CD4-positive, alpha-beta T cell (primary cell): Measurements from ENCODE around the gene SLC1A2. TPM values are rescaled to one million over a fixed set of nuclear protein-coding genes. Genes with fewer than 3 reads are reported as not detected.

Experiments used
- ATAC-seq: fragments of 200-7000 bp; cut with Tn5 transposase; one replicate; pipeline ENCODE4 v1.10.0; 2022; ENCODE audit warnings: mild to moderate bottlenecking; ENCODE audit not compliant: poor library complexity
- CTCF ChIA-PET: fragments of 350-600 bp; sonication (Branson Sonifier 250); formaldehyde crosslinking; loops from one replicate; lab custom pipeline; 2021; ENCODE audit warnings: antibody characterized with exemption, inconsistent platforms; lab: Charles Lee
- POLR2A ChIA-PET: fragments of 350-600 bp; sonication (Branson Sonifier 250); formaldehyde crosslinking; loops from one replicate; lab custom pipeline; 2021; ENCODE audit warnings: antibody characterized with exemption, inconsistent platforms; lab: Charles Lee
- DNase-seq, 14 experiments: peaks; one replicate each; pipeline ENCODE4 v3.0.0-alpha.2; 2013 to 2020; ENCODE audit warnings: mixed read lengths in 2 of 14
- H3K27ac ChIP-seq, 2 donors: one replicate each; pipeline versions ENCODE4 v1.5.1 to v1.7.0; 2013; ENCODE audit warnings: low read length in 2 of 2, low read depth in 1 of 2, mild to moderate bottlenecking in 1 of 2
- H3K27me3 ChIP-seq, 2 experiments: 1 replicate in 1 of 2; 2 replicates in 1 of 2; pipeline versions ENCODE4 v1.6.1 to v1.7.0; 2013; ENCODE audit warnings: low read length in 2 of 2, control low read depth in 1 of 2, mild to moderate bottlenecking in 1 of 2, moderate library complexity in 1 of 2; ENCODE audit not compliant: insufficient read depth in 2 of 2, control insufficient read depth in 1 of 2
- H3K36me3 ChIP-seq: one replicate; pipeline ENCODE4 v1.6.1; 2013; ENCODE audit warnings: low read length, control low read depth; ENCODE audit not compliant: insufficient read depth
- H3K4me1 ChIP-seq: one replicate; pipeline ENCODE4 v1.6.1; 2013; ENCODE audit warnings: low read length, control low read depth; ENCODE audit not compliant: insufficient read depth
- H3K4me3 ChIP-seq: one replicate; pipeline ENCODE4 v1.5.1; 2013; ENCODE audit warnings: mild to moderate bottlenecking, low read length, moderate library complexity
- H3K9me3 ChIP-seq, 2 experiments: 1 replicate in 1 of 2; 2 replicates in 1 of 2; pipeline versions ENCODE4 v1.6.1 to v1.7.0; 2013; ENCODE audit warnings: low read length in 2 of 2, mild to moderate bottlenecking in 2 of 2, control low read depth in 1 of 2, moderate library complexity in 1 of 2; ENCODE audit not compliant: control insufficient read depth in 1 of 2, insufficient read depth in 1 of 2
- H3K27ac Mint-ChIP-seq: one replicate; pipeline ENCODE4 v1.8.0; 2020; ENCODE audit warnings: mixed read lengths
- H3K27me3 Mint-ChIP-seq: one replicate; pipeline ENCODE4 v1.8.0; 2021; ENCODE audit warnings: mixed read lengths
- H3K36me3 Mint-ChIP-seq: one replicate; pipeline ENCODE4 v1.8.0; 2021; ENCODE audit warnings: low read depth, mixed read lengths
- H3K4me1 Mint-ChIP-seq: one replicate; pipeline ENCODE4 v1.8.0; 2021; ENCODE audit warnings: low read depth, mixed read lengths
- H3K4me3 Mint-ChIP-seq: one replicate; pipeline ENCODE4 v1.8.0; 2020; ENCODE audit warnings: mild to moderate bottlenecking, mixed read lengths
- H3K9me3 Mint-ChIP-seq: one replicate; pipeline ENCODE4 v1.8.0; 2020; ENCODE audit warnings: mixed read lengths
- CTCF ChIP-seq: fragments of 200-600 bp; IDR thresholded peaks from one replicate; pipeline ENCODE4 v1.8.0; 2022; ENCODE audit warnings: antibody characterized with exemption, mild to moderate bottlenecking
- intact Hi-C, 2 experiments: fragments of 100-400 bp; cut with DNase I in 1 of 2; cut with micrococcal nuclease in 1 of 2; formaldehyde crosslinking; loops; one replicate each; pipeline versions ENCODE4 v1.15.1 to v1.9.0; 2023 to 2025; cut with DNase I, micrococcal nuclease
- total RNA-seq, 174 experiments: library from RNA in 2 of 174; stranded (reverse) in 2 of 174; gene quantifications; one replicate each; pipeline ENCODE4 v1.2.3 and lab custom pipeline; 2021 to 2026

The SLC1A2 gene
- total RNA-seq, 2 experiments from 2014 or later: not detected

- DNase-seq: no peak
- Mint-ChIP-seq H3K4me1 (peaks cover 49% of the 10 kb centered on the region), H3K27me3 (no peaks in the 10 kb centered on the region), H3K36me3 (no peaks in the 10 kb centered on the region), H3K9me3 (peaks cover 3% of the 10 kb centered on the region), H3K27ac (no peak overlapping the region), H3K4me3 (no peak overlapping the region)
- Histone ChIP-seq H3K9me3 (no peaks in the 10 kb centered on the region), H3K36me3 (no peaks in the 10 kb centered on the region), H3K4me1 (peaks cover 16% of the 10 kb centered on the region), H3K4me3 (no peak overlapping the region), H3K27ac (no peak overlapping the region), H3K27me3 (no peaks in the 10 kb centered on the region)
- ChIA-PET CTCF (no interaction called here), POLR2A (interaction anchor here (0.6 kb wide), 1 partner anchor 169 kb away, joined by 3 read pairs; no protein-coding TSS in a partner anchor)
- no peak for ATAC-seq
- intact Hi-C loops: no loop called here
- no peak for TF ChIP-seq CTCF
Observed at GRCh38 chr11:35323076-35323868, 96.1 kb downstream of the SLC1A2 start.

GRCh38 chr11:35322318-35322979 lies 96.9 kb downstream of the SLC1A2 start:
- H3K4me3 ChIP-seq: no peak overlapping the region
- H3K36me3 Mint-ChIP-seq: no peaks in the 10 kb centered on the region
- no peaks in the 10 kb centered on the region for H3K36me3 ChIP-seq
- ATAC-seq: no peak
- no peak overlapping the region for H3K27ac ChIP-seq
- H3K4me1 Mint-ChIP-seq: peaks cover 41% of the 10 kb centered on the region
- H3K4me1 ChIP-seq: peaks cover 10% of the 10 kb centered on the region
- H3K27ac Mint-ChIP-seq: no peak overlapping the region
- ChIA-PET POLR2A (no interaction called here), CTCF (no interaction called here)
- no peak overlapping the region for H3K4me3 Mint-ChIP-seq
- H3K27me3 ChIP-seq: no peaks in the 10 kb centered on the region
- no peaks in the 10 kb centered on the region for H3K27me3 Mint-ChIP-seq
- intact Hi-C loops: no loop called here
- no peak for DNase-seq
- peaks cover 2% of the 10 kb centered on the region for H3K9me3 Mint-ChIP-seq
- H3K9me3 ChIP-seq: no peaks in the 10 kb centered on the region
- no peak for TF ChIP-seq CTCF

- no peaks in the 10 kb centered on the region for H3K36me3 Mint-ChIP-seq
- no peak for ATAC-seq
- H3K4me1 Mint-ChIP-seq: peaks cover 41% of the 10 kb centered on the region
Observed at GRCh38 chr11:35321532-35322317, 97.6 kb downstream of the SLC1A2 start.

More at GRCh38 chr11:35321532-35322317, 97.6 kb downstream of the SLC1A2 start:
- Histone ChIP-seq H3K36me3 (no peaks in the 10 kb centered on the region), H3K4me1 (peaks cover 11% of the 10 kb centered on the region), H3K4me3 (no peak overlapping the region), H3K27me3 (no peaks in the 10 kb centered on the region), H3K9me3 (no peaks in the 10 kb centered on the region), H3K27ac (no peak overlapping the region)
- no peak for TF ChIP-seq CTCF
- intact Hi-C loops: no loop called here
- Mint-ChIP-seq H3K4me3 (no peak overlapping the region), H3K27me3 (no peaks in the 10 kb centered on the region), H3K27ac (no peak overlapping the region), H3K9me3 (no peaks in the 10 kb centered on the region)
- ChIA-PET POLR2A (no interaction called here), CTCF (no interaction called here)
- no peak for DNase-seq
